Glutamatergic neuron (in vitro differentiated cells): Measurements from ENCODE around the gene ABCD1. TPM values are rescaled to one million over a fixed set of nuclear protein-coding genes. Genes with fewer than 3 reads are reported as not detected.
A peak's percentile ranks its signal among the peaks of the same experiment; 100 is the strongest.

Experiments used
- DNase-seq: peaks from one replicate; pipeline ENCODE4 v3.0.0; 2022
- H3K27ac Mint-ChIP-seq: one replicate; pipeline ENCODE4 v1.8.0; 2020; ENCODE audit warnings: mild to moderate bottlenecking, mixed read lengths, inconsistent platforms; ENCODE audit not compliant: unreplicated experiment
- H3K27me3 Mint-ChIP-seq: one replicate; pipeline ENCODE4 v1.8.0; 2020; ENCODE audit warnings: mild to moderate bottlenecking, moderate library complexity, mixed read lengths, inconsistent platforms; ENCODE audit not compliant: unreplicated experiment
- H3K36me3 Mint-ChIP-seq: one replicate; pipeline ENCODE4 v1.8.0; 2020; ENCODE audit warnings: mild to moderate bottlenecking, mixed read lengths, inconsistent platforms; ENCODE audit not compliant: unreplicated experiment
- H3K4me1 Mint-ChIP-seq: one replicate; pipeline ENCODE4 v1.8.0; 2020; ENCODE audit warnings: mild to moderate bottlenecking, low read depth, mixed read lengths, inconsistent platforms; ENCODE audit not compliant: unreplicated experiment
- H3K4me3 Mint-ChIP-seq: one replicate; pipeline ENCODE4 v1.8.0; 2020; ENCODE audit warnings: mild to moderate bottlenecking, mixed read lengths, inconsistent platforms; ENCODE audit not compliant: unreplicated experiment
- H3K9me3 Mint-ChIP-seq: one replicate; pipeline ENCODE4 v1.8.0; 2020; ENCODE audit warnings: mild to moderate bottlenecking, moderate library complexity, mixed read lengths, inconsistent platforms; ENCODE audit not compliant: unreplicated experiment
- CTCF ChIP-seq: fragments of 200-600 bp; sonication (generic); IDR thresholded peaks from one replicate; pipeline ENCODE4 v1.5.0; 2021; ENCODE audit not compliant: partially characterized antibody, unreplicated experiment
- total RNA-seq: library from RNA; stranded (reverse); fragmentation: NEBNext Ultra II Directional; extraction: Animal tissue kit (Norgen Biotek cat#: 25700); gene quantifications from one replicate; pipeline ENCODE4 v1.2.1, GENCODE V29; 2021; ENCODE audit not compliant: unreplicated experiment

ABCD1 gene
- total RNA-seq, 1 donor from 2014 or later, result 13.5 TPM

DNA sequence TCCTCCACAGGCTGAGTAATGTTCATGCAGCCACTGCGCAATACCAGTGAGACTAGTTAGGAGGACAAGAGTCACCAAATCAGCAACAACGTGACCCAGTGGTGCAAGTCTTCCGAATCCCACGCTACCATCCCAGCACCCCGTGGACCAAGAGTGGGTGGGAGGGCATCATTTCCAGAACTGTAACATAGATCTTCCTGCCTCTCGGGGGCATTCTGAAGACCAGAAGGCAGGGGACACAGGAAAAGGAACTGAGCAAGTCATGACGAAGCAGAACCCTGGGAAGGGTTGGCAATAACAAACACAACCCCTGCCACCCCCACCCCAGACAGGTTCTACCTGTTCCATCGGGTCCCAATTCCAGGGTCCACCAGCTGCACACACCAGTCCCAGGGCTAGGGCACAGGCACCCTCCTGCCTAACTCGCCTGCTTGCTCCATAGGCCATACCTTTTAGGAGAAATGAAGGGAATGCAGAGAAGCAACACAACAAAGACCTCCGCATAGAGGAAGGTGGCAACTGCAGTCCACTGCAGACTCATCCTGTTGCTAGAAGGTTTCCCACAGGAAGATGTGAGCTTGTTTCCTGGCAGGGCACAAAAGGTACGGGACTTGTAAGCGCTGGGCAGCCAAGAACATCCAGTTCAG is 1.8 kb upstream of the ABCD1 start:
- no peak for TF ChIP-seq CTCF
- Mint-ChIP-seq H3K27ac (peak overlapping the region; percentile 70), H3K9me3 (peaks cover 5% of the 10 kb centered on the region), H3K36me3 (no peaks in the 10 kb centered on the region), H3K4me3 (peak overlapping the region; percentile 88), H3K4me1 (peaks cover 10% of the 10 kb centered on the region), H3K27me3 (no peaks in the 10 kb centered on the region)
- no peak for DNase-seq

DNA sequence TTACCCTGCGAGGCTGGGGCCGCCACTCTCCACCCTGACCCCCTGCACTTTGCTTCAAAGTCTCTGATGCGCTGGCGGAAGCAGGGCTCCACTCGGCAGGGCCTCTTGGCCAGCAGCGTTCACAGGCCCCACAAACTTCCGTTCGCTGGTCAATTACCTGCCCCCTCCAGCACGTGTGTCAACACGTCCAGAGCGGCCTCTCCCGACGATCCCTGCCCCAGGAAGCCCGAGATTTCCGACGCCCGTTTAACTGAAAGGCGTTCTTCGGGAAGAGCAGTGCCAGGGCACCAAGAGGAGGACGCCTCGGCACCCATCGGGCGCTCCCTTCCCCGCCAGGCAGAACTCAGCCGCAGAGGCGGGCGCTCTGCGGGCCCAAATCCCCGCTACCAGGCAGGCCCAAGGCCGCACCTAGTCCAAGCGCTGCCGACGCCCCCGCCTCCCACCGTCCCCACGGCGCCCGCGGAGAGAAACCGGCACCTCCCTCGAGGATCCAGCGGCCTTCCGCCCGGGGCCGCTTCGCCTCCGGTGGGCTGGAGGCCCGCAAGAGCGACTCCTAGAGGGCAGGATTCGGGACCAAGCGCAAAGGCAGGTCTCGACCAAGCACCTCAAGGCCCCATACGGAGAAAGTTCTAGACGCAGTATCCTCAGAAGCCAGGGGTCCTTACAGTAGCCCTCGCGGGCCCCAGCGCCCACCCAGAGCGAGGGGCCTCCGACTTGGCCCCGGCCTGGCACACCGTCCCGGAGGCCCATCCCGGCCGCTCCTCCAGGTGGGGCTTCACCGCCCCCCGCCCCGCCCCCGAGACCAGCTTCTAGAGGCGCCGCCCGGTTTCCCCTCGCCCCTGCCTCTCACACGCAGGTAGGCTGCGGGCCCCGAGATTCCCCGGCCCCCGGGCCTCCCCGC is 1.1 kb upstream of the ABCD1 start:
- H3K36me3 Mint-ChIP-seq, result no peaks in the 10 kb centered on the region
- H3K4me3 Mint-ChIP-seq, result peak overlapping the region; percentile 88
- no peak for TF ChIP-seq CTCF
- peak; percentile 53 for DNase-seq
- peaks cover 5% of the 10 kb centered on the region for H3K9me3 Mint-ChIP-seq
- H3K4me1 Mint-ChIP-seq, result peaks cover 10% of the 10 kb centered on the region
- H3K27ac Mint-ChIP-seq, result peak overlapping the region; percentile 70
- no peaks in the 10 kb centered on the region for H3K27me3 Mint-ChIP-seq

- H3K27me3 Mint-ChIP-seq, result no peaks in the 10 kb centered on the region
- TF ChIP-seq CTCF, result no peak
- H3K9me3 Mint-ChIP-seq, result peaks cover 5% of the 10 kb centered on the region
- DNase-seq, result no peak
- no peak overlapping the region for H3K4me3 Mint-ChIP-seq
- peaks cover 10% of the 10 kb centered on the region for H3K4me1 Mint-ChIP-seq
- no peak overlapping the region for H3K27ac Mint-ChIP-seq
- no peaks in the 10 kb centered on the region for H3K36me3 Mint-ChIP-seq
These were observed 579 bp downstream of the ABCD1 start for GRCh38 chrX:153725039-153725831.

GRCh38 chrX:153725832-153726285 is 1.2 kb downstream of the ABCD1 start:
- H3K36me3 Mint-ChIP-seq, result no peaks in the 10 kb centered on the region
- TF ChIP-seq CTCF, result no peak
- H3K27me3 Mint-ChIP-seq, result no peaks in the 10 kb centered on the region
- peaks cover 11% of the 10 kb centered on the region for H3K4me1 Mint-ChIP-seq
- no peak overlapping the region for H3K27ac Mint-ChIP-seq
- no peak overlapping the region for H3K4me3 Mint-ChIP-seq
- no peak for DNase-seq
- H3K9me3 Mint-ChIP-seq, result peaks cover 7% of the 10 kb centered on the region
